ENCODE data around the gene SYNGR1. TPM values are rescaled to one million over a fixed set of nuclear protein-coding genes. Genes with fewer than 3 reads are reported as not detected.
"Not testable (repeated sequence)": the region's sequence is repeated elsewhere in the genome, so short reads cannot be mapped to it uniquely, and the experiment has no call there.

Gene SYNGR1
- total RNA-seq, 1 donor from 2014 or later = 20.0 TPM

DNA sequence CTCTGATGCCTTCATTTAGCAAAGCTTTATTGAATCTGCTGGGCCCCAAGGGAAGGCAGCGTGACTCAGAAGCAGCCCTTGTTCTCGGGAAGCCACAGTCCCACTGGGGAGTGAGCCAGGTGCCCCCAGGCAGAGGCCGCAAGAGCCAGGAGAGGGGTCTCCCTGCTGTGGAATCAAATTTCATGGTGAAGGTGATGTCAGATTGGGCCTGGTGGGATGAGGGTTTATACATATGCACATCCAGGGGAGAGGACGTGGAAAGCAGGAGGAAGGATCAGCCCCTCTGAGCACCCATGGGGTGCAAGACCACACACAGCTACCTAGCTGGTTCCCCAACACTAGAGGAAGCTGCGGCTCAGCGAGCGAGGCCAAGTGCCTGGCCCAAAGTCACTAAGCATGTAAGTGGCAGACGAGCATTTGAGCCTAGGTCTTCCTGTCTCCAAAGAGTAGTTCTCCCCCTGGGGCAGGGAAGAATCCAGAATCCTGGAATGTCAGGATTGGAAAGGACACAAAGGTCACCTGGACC, 2.0 kb downstream of the SYNGR1 start:
- no peak for DNase-seq

DNA sequence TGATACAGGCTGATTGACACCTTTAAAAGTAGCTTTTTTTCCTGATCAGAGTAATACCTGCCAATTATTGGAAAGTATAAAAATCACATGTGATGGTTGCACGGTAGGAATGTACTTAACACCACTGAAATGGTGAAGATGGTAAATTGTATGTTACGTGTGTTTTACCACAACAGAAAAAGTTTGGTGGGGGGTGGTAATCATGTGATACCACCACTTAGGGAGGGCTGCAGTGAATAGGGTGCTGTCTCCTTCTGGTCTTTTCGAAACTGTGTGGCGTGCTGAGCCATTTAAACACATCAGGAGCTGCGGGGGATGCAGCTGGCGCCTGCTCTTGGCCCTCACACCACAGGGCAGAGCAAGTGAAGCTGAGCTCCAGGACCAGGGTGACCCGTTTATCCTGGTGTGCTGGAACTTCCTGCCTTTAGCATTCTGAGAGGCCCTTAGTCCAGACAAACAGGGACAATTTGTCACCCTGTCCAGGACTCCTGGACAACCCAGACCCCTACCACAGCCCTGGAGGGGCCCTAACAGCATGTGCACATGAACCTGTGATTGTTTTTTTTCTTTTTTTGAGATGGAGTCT, 2.6 kb downstream of the SYNGR1 start:
- no peak for DNase-seq

DNA sequence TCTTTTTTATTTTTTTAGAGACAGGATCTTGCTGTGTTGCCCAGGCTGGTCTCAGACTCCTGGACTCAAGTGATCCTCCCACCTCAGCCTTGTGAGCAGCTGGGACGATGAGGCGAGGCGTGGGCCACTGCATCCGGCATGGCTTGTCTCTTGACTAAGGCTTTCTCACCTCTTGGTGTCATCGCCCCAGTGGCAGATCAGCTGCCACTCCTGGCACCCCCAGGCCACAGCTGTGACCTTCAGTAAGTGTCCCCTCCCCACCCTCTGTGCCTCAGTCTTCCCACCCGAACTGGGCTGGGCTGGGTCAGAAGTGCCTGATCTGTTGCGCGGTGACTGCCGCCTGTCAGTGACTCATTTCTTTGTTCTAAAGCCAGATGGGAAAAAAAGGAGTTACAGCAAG, 3.6 kb downstream of the SYNGR1 start:
- DNase-seq = no peak

DNA sequence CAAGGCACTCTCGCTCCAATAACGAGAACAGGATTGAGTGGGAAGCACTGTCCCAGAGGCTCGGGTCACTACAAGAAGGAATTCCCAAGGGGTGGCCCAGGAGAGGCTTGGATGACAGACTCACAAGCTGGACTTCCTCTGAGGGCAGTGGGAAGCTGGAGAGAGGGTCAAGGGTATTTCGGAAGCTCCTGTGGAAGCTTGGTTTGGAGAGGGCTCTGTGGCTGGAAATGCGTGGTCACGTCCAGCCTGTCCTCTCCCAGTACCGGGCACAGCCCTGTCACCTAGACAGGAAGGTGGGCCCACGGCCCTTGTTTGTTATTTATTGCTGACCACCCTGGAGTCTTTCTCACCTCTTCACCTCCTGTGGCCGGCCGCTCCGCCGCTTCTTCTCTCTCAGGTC, 5.3 kb downstream of the SYNGR1 start:
- no peak for DNase-seq

DNA sequence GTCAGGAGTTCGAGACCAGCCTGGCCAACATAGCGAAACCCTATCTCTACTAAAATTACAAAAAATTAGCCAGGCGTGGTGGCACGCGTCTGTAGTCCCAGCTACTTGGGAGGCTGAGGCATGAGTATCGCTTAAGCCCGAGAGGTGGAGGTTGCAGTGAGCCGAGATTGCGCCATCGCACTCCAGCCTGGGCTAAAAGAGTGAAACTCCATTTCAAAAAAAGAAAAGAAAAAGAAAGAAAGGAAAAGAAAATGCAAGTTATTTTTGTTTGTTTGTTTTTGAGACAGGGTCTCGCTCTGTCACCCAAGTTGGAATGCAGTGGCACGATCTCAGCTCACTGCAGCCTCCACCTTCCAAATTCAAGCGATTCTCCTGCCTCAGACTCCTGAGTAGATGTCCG, 6.0 kb downstream of the SYNGR1 start:
- DNase-seq = not testable (repeated sequence)

DNA sequence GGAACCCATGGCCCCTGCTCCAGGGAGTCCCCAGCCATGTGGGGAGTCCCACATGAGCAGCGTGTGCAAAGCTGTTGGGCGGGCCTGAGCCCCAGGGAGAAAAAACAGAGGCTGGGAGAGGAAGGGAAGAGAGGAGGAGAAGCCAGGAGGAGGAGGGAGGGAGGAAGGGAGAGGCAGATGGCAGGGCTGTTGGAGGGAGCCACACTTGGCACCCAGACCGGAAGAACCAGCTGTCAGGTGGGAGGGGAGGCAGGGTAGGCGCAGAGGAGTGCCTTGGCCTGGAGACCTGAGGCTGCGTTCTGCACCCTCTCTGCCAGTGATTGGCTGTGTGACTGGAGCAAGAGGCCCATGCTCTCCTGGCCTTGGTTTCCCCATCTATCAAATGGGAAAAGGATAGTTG, 6.7 kb downstream of the SYNGR1 start:
- DNase-seq = peak; percentile 74

DNA sequence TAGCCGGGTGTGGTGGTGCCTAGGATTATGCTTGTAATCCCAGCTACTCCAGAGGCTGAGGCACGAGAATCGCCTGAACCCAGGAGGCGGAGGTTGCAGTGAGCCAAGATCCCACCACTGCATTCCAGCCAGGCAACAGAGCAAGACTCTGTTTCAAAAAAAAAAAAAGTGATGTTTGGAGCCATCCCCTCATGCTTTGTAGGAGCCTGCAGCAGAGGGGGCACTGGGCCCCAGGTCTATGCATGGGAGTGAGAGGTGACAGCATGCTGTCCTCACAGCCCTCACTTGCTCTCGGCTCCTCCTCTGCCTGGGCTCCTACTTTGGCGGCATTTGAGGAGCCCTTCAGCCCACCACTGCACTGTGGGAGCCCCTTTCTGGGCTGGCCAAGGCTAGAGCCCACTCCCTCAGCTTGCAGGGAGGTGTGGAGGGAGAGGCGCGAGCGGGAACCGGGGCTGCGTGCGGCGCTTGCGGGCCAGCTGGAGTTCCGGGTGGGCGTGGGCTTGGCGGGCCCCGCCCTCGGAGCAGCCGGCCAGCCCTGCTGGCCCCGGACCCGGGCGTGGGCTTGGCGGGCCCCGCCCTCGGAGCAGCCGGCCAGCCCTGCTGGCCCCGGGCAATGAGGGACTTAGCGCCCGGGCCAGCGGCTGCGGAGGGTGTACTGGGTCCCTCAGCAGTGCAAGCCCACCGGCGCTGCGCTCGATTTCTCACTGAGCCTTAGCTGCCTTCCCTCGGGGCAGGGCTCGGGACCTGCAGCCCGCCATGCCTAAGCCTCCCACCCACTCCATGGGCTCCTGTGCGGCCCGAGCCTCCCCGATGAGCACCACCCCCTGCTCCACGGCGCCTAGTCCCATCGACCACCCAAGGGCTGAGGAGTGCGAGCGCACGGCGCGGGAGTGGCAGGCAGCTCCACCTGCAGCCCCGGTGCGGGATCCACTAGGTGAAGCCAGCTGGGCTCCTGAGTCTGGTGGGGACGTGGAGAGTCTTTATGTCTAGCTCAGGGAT, 7.6 kb downstream of the SYNGR1 start:
- not testable (repeated sequence) for DNase-seq

DNA sequence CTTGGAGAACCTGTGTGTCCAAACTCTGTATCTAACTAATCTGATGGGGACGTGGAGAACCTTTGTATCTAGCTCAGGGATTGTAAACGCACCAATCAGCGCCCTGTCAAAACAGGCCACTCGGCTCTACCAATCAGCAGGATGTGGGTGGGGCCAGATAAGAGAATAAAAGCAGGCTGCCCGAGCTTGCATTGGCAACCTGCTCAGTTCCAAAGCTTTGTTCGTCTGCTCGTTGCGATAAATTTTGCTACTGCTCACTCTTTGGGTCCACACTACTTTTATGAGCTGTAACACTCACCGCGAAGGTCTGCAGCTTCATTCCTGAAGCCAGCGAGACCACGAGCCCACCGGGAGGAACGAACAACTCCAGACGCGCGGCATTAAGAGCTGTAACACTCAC, 8.4 kb downstream of the SYNGR1 start:
- not testable (repeated sequence) for DNase-seq

DNA sequence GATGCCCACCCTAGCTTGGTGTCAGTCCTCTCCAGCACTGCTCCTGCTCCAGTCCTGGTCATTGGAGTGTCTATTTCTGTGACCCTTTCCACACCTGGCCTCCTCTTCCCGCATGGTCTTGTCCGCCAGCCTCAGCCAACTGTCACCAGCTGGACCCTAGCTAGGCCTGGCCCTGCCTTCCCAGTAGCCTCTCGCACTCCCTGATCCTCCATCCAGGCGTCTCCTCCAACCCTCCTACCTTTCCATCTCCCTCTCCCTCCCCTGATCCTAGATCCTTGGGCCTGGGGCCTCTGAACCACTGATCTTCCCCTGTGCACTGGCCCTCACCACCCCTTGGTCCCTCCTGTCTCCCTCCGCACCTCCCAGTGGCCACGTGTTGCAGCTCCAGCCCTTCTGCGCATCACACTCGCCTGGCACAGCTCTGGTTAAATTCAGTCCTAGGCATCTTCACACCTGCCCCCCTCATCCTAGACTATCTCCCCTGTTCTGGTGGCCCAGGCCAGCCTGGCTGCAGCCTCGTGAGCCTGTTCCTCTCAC, 9.9 kb downstream of the SYNGR1 start:
- no peak for DNase-seq

DNA sequence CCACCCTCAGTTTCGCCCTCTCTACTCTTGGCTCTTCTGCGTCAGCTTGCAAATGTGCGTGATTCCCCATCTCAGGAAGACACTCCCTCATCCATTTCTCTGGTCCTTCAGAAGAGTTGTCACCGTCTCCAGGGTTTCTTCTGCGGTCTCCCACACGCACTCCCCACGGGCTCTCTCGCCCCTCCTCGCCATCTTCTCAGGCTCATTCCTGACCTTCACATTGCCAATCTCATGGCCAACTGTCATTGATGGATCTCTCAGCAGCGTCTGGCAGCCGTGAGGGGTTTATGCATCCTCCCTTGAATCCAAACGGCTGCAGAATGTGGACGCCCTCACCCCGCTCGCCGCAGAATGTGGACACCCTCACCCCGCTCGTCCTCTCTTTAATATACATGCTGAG, 10.5 kb downstream of the SYNGR1 start:
- no peak for DNase-seq

DNA sequence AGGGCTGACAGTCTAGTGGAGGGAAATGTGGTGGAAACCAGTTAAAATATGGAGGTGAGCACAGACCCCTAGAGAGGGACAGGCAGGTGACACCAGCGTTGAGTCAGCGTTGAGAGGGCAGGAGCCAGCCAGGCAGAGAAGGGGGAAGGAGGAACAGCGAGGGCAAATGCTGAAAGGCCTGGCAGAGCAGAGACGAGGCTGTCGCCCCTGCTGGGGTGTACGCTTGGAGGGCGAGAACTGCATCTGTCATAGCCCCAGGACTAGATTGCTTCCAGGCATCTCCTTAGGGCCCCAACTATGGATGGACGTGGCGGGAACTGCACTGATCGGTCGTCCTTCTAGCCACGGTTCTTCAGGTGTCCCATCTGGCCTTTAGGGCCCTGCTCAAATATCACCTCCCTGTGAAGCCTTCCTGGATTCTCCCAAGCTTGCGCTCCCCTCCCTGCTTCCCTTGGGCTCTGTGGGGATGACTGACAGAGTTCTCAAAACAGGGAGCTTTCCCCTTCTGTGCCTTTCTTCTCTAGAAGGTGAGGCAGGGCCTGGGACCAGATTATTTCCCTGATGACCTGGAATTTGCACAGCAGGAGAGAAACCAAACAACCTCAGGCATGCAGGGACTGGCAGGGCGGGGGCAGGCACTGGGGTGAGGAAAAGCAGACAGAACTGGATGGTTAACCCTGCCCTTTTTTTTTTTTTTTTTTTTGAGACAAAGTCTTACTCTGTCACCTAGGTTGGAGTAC, 11.1 kb downstream of the SYNGR1 start:
- DNase-seq = peak; percentile 47

DNA sequence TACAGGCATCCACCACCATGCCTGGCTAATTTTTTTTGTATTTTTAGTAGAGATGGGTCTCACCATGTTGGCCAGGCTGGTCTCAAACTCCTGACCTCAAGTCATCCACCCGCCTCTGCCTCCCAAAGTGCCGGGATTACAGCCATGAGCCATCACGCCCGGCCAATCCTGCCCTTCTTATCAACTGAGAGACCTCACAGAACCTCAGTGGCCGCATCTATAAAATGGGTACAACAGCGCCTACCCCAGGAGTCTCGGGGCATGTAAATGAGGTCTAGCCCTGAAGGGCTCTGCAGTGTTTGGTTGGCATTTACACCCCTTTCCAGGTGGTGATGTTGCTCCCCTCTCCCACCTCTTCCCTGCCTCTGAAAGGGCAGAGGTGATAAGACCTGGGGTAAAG, 11.7 kb downstream of the SYNGR1 start:
- DNase-seq = no peak

DNA sequence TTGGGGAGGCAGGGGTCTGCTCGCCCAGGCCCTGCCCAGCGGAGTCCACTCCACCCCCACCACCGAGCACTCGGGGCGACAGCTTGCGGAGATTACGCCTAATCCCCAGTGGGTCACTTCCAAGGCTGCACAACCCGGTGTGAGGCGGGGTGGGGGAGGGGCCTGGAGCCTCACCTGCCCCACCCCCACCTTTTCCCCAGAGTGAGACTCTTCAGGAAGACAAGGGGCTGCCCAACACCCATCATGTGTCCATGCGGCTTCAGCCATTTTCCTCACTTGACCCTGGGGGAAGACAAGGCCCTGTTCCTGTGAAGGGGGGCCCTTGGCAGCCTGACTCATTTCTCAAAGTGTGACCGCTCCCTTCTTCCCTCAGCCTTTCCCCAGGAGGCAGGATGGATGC, 12.5 kb downstream of the SYNGR1 start:
- no peak for DNase-seq

DNA sequence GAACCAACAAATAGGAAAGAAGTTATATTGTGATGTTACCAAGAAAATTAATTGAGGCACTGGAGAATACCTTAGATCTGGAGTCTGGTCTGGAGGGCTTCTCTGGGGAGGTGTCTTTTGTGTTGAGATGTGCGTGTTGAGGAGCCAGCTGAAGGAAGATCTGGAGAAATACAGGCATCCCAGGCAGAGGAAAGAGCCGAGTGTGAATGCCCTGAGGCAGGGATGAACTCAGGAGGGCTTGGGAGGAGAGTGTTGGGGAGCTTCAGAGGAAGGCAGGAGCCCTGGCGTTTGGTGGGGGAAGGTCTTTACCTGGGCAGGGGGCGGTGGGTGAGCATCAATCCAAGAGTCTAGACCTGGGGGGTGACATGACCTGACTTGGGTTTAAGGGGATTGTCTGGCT, 13.1 kb downstream of the SYNGR1 start:
- no peak for DNase-seq

DNA sequence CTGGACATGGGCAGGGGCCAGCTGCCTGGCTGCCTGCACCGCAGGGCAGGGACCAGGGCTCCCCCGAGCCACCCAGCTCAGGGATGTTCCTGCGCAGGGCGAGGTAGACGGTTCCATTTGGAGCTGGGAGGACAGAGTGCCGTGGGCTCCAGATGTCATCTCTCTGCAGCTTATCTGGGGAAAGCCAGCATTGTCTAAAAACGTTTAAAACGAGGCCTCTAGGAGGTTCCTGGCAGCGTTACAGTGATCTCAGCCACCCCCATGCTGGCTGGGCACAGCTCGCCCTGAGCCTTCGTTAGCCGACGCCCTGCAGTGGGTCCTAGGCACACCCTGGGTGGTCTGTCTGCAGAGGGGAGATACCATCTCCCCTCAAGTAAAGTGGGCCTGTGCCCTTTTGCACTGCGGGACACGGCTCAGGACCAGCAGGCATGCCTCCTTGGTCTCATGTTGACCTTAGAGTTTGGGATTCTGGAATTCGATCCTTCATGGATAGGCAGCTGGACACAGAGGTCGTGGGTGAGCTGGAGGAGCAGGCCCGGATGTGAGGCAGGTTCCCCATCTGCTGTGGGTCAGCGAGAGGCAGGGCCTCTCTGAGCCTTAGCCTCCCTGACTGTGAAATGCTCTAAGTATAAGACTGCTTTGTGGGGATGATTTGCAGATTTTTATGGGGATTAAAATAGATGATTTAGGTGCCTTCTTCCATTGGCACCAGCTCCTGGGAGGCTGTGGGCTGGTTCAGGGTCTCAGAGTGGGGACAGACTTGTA, 14.1 kb downstream of the SYNGR1 start:
- peak; percentile 41 for DNase-seq

DNA sequence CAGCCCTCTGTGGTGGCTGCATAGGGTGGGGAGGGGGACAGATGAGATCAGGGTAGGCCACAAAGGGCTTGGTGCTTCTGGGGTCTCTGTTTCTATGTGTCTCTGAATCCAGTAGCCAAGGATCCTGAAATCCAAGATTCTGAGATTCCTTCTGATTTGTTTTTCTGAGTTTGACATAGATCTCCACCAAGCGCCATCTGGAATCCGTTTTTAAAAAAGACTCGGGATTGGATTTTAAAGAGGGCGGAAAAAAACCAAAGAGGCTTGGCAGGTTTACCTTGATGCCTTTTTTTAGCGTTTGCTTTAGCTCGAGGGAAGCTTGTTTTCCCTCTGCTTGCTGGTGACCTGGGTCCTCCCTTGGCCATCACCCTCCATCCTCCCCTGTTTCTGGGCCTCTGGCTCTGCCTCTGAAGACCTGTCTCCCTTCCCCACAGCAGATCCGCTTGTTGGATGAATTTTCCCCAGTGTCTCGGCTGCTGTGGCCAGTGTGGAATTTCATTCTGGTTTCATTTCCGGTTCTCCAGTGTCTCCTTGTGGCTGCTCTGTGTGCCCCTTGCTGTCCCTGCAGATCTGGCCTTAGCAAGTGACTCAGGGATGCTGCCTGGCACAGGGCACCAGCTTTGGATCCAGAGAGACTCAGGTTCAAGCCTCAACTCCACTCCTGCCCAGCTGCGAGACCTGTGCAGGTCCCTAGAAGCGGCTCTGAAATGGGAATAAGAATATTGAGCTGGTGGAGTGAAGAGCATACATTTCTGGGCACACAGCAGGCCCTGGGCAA, 15.1 kb downstream of the SYNGR1 start:
- DNase-seq = peak; percentile 40

DNA sequence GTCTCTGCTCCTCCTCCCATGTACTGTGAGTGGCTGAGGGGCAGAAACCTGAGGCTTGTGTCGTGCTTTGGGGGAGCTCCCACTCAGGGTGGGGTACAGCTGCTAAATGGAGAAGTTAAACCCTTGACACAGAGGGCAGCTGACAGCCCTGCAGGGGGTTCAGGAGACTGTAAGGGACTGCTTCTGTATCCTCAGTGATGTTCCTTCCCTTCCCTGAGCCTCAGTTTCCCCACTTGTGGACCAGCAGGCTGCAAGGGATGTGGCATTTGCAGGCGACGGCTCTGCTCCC, 15.6 kb downstream of the SYNGR1 start:
- no peak for DNase-seq

DNA sequence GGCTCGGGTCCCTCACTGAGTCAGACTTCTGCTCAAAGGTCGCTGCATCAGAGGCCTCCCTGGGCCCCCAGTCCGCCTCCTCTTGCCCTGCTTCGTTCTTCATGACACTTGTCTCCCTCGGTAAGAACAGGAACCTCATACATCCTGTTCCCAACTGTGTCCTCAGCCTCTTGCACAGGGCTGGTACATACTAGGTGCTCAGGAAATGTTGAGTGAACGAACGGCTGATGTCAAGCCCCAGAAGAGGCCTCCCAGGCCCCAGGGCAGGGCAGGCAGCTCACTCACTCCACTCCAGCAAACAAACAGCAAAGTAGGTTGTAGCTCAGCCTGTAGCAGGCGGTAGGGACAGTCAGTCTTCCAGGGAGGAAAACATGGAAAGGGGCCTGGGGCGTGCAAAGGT, 17.2 kb downstream of the SYNGR1 start:
- no peak for DNase-seq

DNA sequence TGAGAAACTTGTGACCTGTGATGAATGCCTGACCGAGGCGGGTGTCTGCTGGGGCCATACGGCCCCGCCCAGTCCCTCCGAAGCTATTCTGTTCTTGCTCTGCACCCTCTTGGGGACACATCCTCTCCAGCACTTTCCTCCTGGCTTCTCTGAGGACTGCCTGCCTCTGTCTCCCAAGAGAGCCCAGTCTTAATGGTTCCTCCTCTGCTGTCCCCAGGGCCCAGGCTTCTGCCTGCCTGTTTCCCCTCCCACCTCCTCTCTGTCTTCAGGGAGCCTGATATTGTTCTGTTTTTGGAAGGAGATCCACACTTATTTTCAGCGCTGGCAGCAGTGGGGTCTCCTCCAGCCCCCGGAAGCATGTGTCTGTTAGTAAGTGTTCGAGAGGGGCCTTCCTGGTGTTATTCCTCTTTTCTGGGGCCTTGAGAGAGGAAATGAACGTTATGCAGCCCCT, 18.7 kb downstream of the SYNGR1 start:
- DNase-seq = no peak

DNA sequence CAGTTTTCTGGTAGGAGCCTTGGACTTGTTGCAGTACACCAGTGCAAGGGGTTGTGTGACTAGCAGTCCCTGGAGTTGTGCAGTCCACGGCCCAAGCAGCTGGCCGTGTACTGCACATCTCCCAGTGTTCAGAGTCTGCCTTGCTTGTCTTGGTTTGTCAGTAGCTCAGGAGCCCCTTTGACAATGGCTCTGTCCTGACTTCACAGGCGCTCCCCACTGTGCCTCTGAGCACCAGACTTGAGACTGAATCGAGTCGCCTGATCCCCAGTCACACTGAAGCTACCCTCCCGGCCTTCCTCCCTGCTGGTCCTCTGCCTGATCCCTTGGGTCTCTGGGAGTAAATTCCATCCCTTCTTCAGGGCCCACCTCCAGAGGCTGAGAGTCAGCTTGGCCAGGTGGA, 19.4 kb downstream of the SYNGR1 start:
- no peak for DNase-seq

DNA sequence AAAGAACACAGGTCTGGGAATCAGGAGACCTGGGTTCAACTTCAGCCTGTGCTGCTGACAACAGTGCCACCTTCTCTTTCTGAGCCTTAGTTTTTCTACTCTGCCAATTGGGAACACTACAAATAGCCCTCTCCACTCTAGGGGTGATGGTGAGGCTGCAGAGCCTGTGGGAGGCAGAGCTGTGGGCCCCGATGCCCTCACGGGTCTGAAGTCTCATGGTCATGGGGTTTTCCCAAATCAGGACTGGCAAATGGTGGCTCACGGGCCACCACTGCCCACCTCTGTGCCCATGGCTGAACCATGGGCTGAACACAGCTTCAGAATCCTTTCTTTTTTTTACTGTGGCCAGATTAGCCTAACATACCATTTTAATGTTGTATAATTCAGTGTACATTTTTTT, 19.8 kb downstream of the SYNGR1 start:
- no peak for DNase-seq
